Colonic mucosa (tissue), 4 donors: Measurements from ENCODE around the gene SPN. TPM values are rescaled to one million over a fixed set of nuclear protein-coding genes. Genes with fewer than 3 reads are reported as not detected.
"Not testable (repeated sequence)": the region's sequence is repeated elsewhere in the genome, so short reads cannot be mapped to it uniquely, and the experiment has no call there.

Experiments used
- DNase-seq: peaks from one replicate; pipeline ENCODE4 v3.0.0-alpha.2; 2020
- H3K27ac ChIP-seq: fragments of 200-600 bp; one replicate; pipeline ENCODE4 v1.8.0; 2021
- H3K27me3 ChIP-seq: fragments of 200-600 bp; one replicate; pipeline ENCODE4 v1.8.0; 2021
- H3K36me3 ChIP-seq: fragments of 200-600 bp; one replicate; pipeline ENCODE4 v1.8.0; 2021
- H3K4me1 ChIP-seq: fragments of 200-600 bp; one replicate; pipeline ENCODE4 v1.8.0; 2021; ENCODE audit warnings: mild to moderate bottlenecking
- H3K4me3 ChIP-seq: fragments of 200-600 bp; one replicate; pipeline ENCODE4 v1.8.0; 2021
- H3K9ac ChIP-seq, 2 donors: one replicate each; pipeline ENCODE4 v1.7.0; 2013; ENCODE audit warnings: control low read depth in 2 of 2, low read depth in 2 of 2, low read length in 2 of 2
- H3K9me3 ChIP-seq: fragments of 200-600 bp; one replicate; pipeline ENCODE4 v1.8.0; 2021
- intact Hi-C: fragments of 100-400 bp; cut with DNase I; formaldehyde crosslinking; loops from one replicate; pipeline ENCODE4 v1.14.1; 2022
- total RNA-seq, 2 donors: library from RNA; stranded (reverse); fragmentation: NEBNext Ultra II Directional in 1 of 2; extraction: Animal tissue kit (Norgen Biotek cat#: 25700) in 1 of 2; gene quantifications; one replicate each; pipeline ENCODE4 v1.2.1, GENCODE V29; 2021
- TF ChIP-seq, protein P1 (sequence below): fragments of 200-600 bp; IDR thresholded peaks from one replicate; pipeline ENCODE4 v1.8.0; 2022; ENCODE audit warnings: antibody characterized with exemption, mild to moderate bottlenecking
- donor health status: healthy.
- donor health status: DM: no; HTN: no; CAD: no.
- donor health status: DM: no; HTN: no; CAD: no.

Gene SPN, protein sequence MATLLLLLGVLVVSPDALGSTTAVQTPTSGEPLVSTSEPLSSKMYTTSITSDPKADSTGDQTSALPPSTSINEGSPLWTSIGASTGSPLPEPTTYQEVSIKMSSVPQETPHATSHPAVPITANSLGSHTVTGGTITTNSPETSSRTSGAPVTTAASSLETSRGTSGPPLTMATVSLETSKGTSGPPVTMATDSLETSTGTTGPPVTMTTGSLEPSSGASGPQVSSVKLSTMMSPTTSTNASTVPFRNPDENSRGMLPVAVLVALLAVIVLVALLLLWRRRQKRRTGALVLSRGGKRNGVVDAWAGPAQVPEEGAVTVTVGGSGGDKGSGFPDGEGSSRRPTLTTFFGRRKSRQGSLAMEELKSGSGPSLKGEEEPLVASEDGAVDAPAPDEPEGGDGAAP
- 1 to 10 TPM; 2.3 to 3.7 TPM for total RNA-seq

DNA sequence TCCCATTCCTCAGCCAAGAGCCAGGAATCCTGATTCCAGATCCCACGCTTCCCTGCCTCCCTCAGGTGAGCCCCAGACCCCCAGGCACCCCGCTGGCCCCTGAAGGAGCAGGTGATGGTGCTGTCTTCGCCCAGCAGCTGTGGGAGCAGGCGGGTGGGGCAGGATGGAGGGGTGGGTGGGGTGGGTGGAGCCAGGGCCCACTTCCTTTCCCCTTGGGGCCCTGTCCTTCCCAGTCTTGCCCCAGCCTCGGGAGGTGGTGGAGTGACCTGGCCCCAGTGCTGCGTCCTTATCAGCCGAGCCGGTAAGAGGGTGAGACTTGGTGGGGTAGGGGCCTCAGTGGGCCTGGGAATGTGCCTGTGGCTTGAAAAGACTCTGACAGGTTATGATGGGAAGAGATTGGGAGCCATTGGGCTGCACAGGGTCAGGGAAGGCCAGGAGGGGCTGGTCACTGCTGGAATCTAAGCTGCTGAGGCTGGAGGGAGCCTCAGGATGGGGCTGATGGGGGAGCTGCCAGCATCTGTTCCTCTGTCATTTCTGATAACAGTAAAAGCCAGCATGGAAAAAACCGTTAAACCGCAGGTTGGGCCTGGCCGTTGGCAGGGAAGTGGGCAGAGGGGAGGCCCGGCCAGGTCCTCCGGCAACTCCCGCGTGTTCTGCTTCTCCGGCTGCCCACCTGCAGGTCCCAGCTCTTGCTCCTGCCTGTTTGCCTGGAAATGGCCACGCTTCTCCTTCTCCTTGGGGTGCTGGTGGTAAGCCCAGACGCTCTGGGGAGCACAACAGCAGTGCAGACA is at the start of gene SPN:
TSS of gene SPN (plus strand) at position 232 of the 791 bp plus-strand sequence. CDS start at position 714, 482 bp downstream.
- Histone ChIP-seq H3K36me3 (no peaks in the 10 kb centered on the region), H3K4me3 (peak within 1 kb of the TSS; percentile 29), H3K4me1 (no peaks in the 10 kb centered on the region), H3K27me3 (no peaks in the 10 kb centered on the region), H3K9me3 (no peaks in the 10 kb centered on the region), H3K9ac (peak within 1 kb of the TSS; percentile 43 to 52), H3K27ac (peak within 1 kb of the TSS; percentile 33)
- intact Hi-C loops, result no loop called here
- TF ChIP-seq, protein P1, sequence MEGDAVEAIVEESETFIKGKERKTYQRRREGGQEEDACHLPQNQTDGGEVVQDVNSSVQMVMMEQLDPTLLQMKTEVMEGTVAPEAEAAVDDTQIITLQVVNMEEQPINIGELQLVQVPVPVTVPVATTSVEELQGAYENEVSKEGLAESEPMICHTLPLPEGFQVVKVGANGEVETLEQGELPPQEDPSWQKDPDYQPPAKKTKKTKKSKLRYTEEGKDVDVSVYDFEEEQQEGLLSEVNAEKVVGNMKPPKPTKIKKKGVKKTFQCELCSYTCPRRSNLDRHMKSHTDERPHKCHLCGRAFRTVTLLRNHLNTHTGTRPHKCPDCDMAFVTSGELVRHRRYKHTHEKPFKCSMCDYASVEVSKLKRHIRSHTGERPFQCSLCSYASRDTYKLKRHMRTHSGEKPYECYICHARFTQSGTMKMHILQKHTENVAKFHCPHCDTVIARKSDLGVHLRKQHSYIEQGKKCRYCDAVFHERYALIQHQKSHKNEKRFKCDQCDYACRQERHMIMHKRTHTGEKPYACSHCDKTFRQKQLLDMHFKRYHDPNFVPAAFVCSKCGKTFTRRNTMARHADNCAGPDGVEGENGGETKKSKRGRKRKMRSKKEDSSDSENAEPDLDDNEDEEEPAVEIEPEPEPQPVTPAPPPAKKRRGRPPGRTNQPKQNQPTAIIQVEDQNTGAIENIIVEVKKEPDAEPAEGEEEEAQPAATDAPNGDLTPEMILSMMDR, result no peak
- no peak for DNase-seq

DNA sequence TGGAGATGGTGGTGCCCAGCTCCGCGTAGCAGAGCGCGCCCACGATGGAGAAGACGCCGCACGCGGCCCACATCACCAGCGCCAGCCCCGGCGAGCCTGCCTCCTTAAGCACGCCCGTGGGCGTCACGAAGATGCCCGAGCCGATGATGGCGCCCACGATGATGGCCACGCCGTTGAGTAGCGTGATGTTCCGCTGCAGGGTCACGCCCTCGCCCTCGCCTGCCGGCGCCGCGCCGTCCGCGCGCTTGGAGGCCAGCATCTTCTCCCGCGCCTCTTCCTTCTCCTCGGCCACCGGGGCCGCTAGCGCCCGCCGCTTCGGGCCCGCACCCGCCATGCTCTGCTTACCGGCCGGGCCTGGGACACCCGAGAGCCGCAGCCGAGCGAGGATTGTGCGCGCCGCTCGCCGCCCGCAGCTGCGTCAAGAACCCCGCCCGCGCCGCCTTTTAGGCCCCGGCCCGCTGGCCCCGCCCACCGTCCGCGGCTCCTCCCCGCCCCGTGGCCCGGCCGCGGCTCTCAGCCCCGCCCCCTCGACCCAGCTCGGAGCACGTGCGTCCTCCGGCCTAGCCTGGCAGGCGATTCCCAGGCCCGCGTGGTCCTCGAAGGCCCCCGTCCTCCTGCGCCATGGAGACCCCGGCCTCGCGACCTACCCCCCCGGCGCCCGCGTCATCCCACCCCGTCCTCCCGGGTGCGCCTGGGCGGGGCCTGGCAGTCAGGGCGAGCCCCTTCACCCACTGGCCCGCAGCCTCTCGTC is 49.6 kb upstream of the SPN start:
- peak; percentile 91 for DNase-seq
- intact Hi-C loops, H3K36me3 ChIP-seq, H3K9me3 ChIP-seq, H3K4me1 ChIP-seq, H3K27me3 ChIP-seq: not testable (repeated sequence)
- peak overlapping the region; percentile 71 for H3K4me3 ChIP-seq
- peak overlapping the region; percentile 52 for H3K27ac ChIP-seq
- peak overlapping the region in 1 of 2 donors; percentile 72 for H3K9ac ChIP-seq

DNA sequence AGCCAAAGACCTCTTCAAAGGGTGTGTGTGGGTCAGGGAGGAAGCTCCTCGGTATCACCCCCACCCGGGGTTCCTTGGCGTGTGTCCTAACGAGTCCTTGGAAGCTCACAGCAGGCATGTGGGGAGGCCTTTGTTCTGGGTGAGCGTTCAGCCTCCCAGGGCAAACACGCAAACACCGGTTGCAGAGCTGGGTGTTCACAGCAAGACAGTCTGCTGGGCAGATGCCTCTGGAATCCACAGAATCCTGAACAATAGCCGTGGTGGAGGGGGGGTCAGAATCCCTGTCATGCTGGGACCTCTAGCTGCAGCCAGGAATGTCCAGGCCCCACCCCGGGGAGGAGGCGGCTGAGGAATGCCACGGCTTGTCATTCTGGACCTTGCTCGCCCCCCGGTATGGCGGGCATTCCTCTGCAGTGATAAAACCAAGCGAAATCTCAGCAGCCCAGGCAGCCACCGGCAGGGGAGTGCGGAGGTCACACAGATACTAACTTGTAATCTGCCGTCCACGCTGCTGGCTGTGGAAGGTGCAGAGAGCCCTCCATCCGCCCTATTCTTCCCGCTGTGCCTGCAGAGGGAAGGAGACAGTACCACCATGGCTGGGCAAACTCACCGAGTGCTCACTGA is 48.2 kb upstream of the SPN start:
- H3K4me1 ChIP-seq, H3K27me3 ChIP-seq, H3K27ac ChIP-seq, intact Hi-C loops, H3K9me3 ChIP-seq, H3K36me3 ChIP-seq, H3K9ac ChIP-seq, H3K4me3 ChIP-seq, DNase-seq: not testable (repeated sequence)

DNA sequence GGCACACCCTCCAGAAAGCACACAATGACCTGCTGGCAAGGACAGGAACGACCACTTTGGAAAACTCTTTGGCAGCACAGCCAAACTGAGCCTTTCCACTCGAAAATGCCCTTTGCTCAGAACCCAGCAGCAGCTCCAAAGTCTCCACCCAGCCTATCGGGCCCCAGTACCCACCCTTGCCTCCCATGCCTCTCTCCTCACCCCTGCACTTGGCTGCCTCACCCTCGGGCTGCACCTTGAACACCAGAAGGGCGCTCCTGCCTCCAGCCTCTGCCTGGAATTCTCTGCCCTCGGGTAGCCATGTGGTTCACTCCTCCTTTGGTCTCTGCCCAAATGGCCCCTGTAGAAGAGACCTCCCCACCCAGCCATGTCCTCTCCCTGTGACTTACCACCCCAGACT is 46.9 kb upstream of the SPN start:
- H3K4me3 ChIP-seq, H3K36me3 ChIP-seq, intact Hi-C loops, H3K9ac ChIP-seq, H3K27ac ChIP-seq, H3K27me3 ChIP-seq, H3K4me1 ChIP-seq, H3K9me3 ChIP-seq: not testable (repeated sequence)
- DNase-seq, result peak; percentile 59

DNA sequence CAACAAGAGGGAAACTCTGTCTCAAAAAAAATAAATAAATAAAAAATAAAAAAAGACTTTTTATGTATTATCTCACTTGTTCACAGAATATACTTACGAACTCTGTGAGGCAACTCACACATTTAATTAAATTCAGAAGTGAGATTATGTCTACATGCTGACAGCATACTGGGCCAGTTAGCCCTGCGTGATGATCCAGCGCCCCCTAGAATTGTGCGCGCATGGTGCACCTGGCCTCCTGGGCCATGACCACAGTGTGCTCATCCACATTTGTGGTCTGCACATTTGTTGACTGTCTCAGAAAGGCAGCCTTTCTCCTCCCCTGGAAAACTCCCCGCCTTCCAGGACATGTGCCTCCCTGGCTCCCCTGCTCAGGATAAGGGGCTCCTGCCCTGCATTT is 42.5 kb upstream of the SPN start:
- H3K4me3 ChIP-seq, H3K9me3 ChIP-seq, H3K27me3 ChIP-seq, intact Hi-C loops, H3K36me3 ChIP-seq, H3K4me1 ChIP-seq, H3K9ac ChIP-seq, H3K27ac ChIP-seq: not testable (repeated sequence)
- peak; percentile 55 for DNase-seq

DNA sequence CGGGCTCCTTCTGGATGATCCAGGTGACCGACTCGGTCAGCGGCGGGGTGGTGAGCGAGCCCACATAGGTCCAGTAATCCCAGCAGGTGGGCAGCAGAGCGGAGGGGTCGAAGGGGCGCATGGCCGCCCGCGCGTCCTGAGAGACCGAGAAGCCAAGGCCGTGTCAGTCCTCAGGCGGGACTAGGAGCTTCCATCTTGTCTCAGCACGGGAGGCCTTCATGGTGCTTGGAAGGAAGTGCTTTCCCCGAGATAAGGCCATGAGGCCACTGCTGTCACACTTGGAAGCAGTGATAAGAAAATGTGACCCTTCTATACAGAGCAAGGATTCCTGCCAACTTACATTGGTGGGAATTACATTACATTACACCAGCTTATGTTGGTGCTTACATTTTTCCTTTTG is 40.3 kb upstream of the SPN start:
- not testable (repeated sequence) for H3K9ac ChIP-seq, DNase-seq

DNA sequence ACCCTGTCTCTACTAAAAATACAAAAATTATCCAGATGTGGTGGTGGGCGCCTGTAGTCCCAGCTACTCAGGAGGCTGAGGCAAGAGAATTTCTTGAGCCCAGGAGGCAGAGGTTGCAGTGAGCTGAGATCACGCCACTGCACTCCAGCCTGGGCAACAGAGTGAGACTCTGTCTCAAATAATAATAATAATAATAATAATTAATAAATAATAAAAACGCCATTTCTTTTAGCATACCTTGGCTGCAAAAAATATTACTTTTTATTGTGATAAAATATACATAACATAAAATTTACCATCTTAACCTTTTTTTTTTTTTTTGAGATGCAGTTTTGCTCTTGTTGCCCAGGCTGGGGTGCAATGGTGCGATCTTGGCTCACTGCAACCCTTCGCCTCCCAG is 39.8 kb upstream of the SPN start:
- H3K4me1 ChIP-seq, H3K27me3 ChIP-seq, DNase-seq, H3K9me3 ChIP-seq, H3K36me3 ChIP-seq, H3K4me3 ChIP-seq, H3K27ac ChIP-seq, H3K9ac ChIP-seq, intact Hi-C loops: not testable (repeated sequence)

More for the DNA sequence above, 40.3 kb upstream of the SPN start:
- H3K36me3 ChIP-seq, intact Hi-C loops, H3K9me3 ChIP-seq, H3K27ac ChIP-seq, H3K4me3 ChIP-seq, H3K27me3 ChIP-seq, H3K4me1 ChIP-seq: not testable (repeated sequence)

DNA sequence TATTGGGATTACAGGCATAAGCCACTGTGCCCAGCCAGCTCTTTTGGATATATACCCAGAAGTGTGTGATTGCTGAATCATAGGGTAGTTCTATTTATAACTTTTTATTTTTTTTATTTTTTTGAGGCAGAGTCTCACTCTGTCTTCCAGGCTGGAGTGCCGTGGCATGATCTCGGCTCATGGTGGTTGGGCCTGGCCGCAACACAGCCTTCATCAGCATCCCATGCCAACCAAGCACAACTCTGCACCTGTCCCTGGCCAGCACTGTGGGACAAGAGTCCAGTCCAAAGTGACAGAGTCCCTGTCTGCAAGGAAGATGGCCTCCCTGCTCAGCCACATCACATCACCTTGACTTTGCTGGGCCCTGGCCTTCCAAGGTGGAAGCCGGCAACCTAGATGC is 37.9 kb upstream of the SPN start:
- DNase-seq, H3K9ac ChIP-seq, H3K27ac ChIP-seq, H3K9me3 ChIP-seq, H3K4me3 ChIP-seq, intact Hi-C loops, H3K27me3 ChIP-seq, H3K4me1 ChIP-seq, H3K36me3 ChIP-seq: not testable (repeated sequence)

DNA sequence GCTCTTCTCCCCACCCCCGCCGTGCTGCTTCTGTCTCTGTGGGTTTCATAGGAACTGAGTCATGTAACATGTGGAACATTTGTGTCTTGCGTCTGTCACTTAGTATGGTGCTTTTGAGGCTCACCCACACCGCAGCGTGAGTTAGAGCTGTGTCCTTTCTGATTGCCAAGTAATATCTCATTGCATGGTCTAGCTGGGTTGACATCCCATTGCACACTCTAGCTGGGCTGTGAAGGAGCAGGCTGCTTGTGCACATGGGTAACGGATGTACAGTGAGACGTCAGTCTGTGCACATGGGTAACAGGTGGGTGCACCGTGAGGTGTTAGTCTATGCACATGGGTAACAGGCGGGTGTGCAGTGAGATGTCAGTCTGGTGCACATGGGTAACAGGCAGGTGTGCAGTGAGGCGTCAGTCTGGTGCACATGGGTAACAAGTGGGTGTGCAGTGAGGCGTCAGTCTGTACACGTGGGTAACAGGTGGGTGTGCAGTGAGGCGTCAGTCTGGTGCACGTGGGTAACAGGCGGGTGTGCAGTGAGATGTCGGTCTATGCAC is 36.2 kb upstream of the SPN start:
- intact Hi-C loops, DNase-seq, H3K9ac ChIP-seq, H3K36me3 ChIP-seq, H3K9me3 ChIP-seq, H3K4me3 ChIP-seq, H3K27me3 ChIP-seq, H3K4me1 ChIP-seq, H3K27ac ChIP-seq: not testable (repeated sequence)

DNA sequence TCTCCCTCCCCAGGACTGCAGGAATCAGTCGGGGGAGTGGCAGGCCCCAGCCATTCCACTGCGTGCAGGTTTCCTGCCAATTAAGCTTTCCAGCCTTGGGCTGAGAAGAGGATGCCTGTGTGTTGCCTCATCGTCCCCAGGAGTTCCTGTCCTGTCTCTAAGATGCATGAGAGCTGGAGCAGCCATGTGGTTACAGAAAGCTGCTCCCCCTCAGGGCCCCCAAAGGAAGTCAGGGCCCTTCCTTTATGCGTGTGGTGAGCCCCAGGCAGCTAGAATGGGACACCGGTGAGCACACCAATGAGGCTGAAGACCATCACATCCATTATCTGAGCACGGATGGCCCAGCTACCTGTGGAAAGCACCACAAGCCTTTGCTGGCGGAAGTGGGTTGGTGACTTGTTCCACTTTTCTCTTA is 35.4 kb upstream of the SPN start:
- H3K9ac ChIP-seq, H3K36me3 ChIP-seq, H3K4me1 ChIP-seq, intact Hi-C loops, H3K9me3 ChIP-seq, DNase-seq, H3K4me3 ChIP-seq, H3K27me3 ChIP-seq, H3K27ac ChIP-seq: not testable (repeated sequence)

DNA sequence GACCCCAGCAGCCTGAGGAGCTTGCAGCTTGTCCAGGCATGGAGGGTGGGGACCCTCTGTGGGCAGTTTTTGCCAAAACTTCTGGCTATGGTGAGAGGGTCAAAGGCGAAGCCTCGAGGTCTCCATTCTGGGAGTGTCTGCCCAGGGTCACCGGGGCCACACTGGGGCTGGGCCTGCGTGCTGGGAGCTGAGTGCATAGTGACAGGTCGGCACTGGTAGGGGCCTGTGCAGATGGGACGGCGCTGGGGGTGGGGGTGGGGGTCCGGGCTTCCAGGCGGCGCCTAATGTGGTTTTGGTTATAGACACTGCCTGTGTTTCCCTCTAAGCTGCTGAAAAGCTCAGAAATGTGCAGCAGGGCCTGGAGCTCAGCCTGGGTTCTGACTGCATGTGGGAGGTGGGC is 34.3 kb upstream of the SPN start:
- H3K4me1 ChIP-seq, intact Hi-C loops: not testable (repeated sequence)

More for the DNA sequence above, 34.3 kb upstream of the SPN start:
- H3K9me3 ChIP-seq, H3K36me3 ChIP-seq, H3K9ac ChIP-seq, H3K27me3 ChIP-seq, H3K4me3 ChIP-seq, H3K27ac ChIP-seq, DNase-seq: not testable (repeated sequence)
